KBM-7 (cell line): ENCODE data around the gene PCSK5.
"Not testable (repeated sequence)": the region's sequence is repeated elsewhere in the genome, so short reads cannot be mapped to it uniquely, and the experiment has no call there.

Experiments
- DNase-seq: peaks from one replicate; pipeline ENCODE4 v3.0.0-alpha.2; 2015
- in situ Hi-C: fragments of 300-500 bp; cut with MboI; formaldehyde crosslinking; loops from 2 replicates; pipeline ENCODE4 v1.14.3; 2020; ENCODE audit warnings: low sequenced_read_pairs, low pct_unique_long_range_greater_than_20kb, mixed read lengths

PCSK5 gene

DNA sequence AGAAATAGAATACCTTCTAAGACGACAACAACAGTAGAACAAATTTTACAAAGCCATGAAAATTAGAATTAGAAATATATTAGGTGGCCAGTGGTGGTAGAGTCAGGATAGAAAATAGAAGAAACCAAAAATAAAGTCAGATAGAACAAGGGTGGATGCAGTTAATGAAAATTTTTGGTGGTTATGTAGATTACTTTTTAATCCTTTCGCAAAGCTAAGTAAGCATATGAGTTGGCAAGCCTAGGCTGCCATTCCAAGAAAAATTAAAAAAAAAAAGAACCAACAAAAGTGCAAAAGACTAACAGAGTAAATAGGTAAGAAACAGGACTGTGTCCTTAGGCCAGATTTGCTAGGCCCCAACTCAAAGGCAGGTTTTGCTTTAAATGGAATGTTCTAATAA, 56.8 kb downstream of the PCSK5 start:
- DNase-seq: no peak
- in situ Hi-C loops: no loop called here

DNA sequence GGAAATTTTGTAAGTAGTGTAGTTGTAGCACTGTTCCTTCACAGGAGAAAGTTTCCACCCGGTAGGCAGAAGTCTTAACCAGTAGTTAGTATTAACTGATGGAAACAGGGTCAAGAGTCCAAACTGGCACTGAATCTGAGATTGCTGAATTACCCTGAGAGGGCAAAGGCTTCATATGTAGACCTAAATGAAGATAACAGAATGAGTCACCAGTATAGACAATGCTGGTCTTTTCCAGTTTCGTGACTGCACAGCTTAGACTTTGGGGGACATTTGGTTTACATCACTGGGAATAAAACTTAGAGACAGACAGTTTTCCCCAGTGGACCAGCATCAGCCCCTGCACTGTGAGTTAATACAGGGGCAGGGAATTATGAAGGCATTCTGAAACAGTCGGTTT, 60.5 kb downstream of the PCSK5 start:
- no peak for DNase-seq
- in situ Hi-C loops: no loop called here

DNA sequence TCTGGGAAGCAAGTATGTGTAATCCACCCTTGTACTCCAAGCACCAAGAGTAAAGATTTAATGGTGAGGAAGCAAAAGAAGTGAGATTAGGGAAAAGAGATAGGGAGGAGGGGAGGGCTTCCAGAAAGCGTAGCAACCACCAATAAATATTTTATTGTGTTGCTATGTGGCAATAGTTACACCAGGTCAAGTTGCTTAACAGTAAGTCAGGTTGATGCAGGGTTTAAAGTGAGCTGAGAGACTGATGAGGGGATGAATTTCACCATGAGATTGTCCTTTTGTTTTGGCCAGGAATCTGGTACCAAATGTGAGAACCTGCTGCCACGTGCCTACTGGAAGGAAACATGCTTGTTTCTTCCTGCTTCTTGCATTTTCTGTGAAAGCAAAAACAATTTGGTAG, 62.7 kb downstream of the PCSK5 start:
- in situ Hi-C loops: no loop called here
- no peak for DNase-seq

DNA sequence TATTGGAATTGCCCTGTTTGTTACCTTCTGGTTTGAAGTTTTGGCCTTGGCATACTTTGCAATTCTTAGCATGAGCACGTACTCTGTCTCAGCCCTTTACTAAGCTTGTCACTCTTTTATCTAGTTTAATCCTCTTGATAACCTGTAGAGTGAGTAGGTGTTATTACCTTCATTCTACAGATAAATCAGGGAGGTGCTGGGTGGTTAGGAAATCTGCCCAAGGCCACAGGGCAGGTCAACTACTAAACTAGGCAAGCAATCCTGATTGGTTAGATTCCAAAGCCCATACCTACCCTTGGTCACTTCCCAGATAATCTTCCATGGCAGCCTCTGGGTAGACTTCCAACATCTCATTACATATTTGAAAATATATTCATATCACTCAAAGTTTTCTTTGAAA, 65.7 kb downstream of the PCSK5 start:
- in situ Hi-C loops: no loop called here
- no peak for DNase-seq

DNA sequence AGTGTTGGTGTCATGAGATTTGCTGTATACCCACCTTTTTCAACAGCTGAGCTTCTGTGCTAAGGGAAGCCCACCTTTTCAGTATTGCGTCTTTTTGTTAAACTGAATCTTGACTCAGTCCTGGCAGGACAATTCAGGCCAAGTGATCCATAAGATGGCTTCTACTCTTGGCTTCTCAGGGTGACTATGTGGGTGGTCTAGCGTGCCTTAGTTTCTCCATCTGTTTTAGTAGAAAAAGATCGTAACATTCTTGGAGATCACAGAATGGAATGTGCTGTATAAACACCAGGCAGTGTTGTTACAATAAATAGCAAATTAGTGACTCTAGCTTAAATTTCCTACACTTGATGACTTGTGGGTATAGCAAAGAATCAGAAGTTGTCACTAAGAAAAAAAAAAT, 66.6 kb downstream of the PCSK5 start:
- in situ Hi-C loops: no loop called here
- no peak for DNase-seq

DNA sequence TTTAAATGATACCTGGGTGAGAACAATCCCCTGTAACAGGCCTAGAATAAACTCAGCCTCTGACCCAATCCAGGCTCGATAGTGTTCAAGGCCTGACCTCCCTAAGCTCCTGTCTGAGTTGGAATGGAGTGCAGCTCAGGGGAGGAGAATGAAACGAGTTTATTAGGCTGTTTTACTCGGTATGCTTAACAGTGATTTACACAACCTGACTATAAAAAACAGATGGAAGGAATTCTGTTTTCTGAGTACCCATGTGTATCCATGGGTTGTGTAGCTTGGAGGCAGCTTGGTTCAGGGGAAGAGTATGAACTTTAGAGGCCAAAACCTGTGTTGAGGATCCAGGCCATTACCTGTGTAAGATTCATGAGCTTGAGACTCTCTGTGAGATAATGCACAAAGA, 67.8 kb downstream of the PCSK5 start:
- in situ Hi-C loops: no loop called here
- no peak for DNase-seq

DNA sequence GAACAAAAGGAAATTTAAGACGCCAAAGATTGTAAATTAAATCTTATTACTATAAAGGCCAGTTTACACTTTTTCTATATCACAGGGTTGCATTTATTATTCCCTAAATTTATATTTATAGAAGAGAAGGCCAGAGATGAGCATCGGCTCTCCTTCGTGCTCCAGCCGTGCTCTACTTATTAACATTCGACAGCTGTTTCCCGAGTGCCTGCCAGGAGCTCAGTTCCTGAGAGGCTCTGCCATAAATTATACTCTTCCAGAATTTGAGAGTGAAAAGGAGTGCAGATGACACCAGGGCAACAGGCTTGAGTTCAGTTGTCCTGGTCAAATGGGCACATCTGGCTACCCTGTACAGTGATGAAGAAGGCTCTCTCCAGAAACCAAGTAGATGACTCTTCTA, 70.1 kb downstream of the PCSK5 start:
- in situ Hi-C loops: no loop called here
- DNase-seq: no peak

DNA sequence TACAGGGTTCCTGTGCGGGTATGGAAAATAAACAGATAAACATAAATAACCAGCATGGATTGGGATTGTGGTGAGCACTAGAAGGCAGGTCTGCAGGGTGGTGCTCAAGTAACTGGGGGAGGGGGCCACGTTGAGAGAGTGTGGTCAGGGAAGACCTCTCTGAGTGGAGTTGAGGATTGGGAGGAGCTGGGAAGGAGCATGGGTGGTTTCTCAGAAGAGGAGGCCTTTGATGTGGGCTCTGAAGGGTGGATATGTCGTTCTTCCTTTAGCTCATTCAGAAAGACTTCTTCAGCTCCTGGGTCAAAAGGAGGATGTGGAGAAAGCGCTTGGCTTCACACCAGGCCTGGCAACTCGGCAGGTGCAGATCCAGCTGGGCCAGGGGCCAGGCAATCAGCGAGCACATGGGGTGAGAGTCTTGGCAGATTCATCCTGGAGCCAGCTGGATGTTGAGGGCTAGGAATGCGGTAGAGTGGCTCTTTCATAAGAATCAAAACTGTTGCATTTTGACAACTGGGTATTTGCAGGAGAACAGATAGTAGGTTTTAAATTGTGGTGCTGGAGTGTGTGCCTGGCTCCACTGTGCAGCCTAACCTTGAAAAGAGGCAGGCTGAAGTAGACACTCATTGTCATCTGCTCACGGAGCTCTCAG, 71.7 kb downstream of the PCSK5 start:
- DNase-seq: no peak
- in situ Hi-C loops: no loop called here

DNA sequence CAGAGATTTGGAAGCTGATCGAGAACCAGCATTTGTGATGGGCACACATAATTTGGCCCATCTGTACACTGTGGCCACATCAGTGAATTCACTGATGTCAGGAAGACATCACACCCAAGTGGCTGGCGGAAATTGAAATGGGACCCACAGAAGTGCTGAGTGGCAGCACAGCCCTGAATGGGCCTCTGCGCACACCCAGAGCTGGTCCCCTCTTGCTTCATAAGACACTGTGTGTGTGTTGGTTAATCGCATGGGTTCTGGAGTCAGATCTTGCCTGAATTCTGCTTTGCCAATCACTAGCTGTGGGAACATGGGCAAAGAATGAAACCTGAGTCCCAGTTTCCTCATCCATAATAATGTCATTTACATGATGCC, 72.2 kb downstream of the PCSK5 start:
- in situ Hi-C loops: no loop called here
- no peak for DNase-seq

DNA sequence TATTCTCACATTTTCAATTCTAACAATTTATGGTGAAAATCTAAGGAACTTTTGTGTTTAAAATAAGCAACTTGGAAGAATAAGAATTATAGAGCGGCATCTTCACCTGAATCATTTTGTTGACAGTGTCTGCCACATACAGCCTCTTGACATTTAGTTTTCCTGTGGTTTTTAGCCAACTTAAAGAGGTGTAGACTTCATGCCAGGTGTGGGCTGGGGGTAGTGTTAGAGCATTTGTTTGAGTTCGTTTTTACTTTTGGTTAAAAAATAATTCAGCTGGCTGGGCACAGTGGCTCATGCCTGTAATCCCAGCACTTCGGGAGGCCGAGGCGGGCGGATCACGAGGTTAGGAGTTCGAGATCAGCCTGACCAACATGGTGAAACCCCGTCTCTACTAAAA, 72.8 kb downstream of the PCSK5 start:
- in situ Hi-C loops, DNase-seq: not testable (repeated sequence)

DNA sequence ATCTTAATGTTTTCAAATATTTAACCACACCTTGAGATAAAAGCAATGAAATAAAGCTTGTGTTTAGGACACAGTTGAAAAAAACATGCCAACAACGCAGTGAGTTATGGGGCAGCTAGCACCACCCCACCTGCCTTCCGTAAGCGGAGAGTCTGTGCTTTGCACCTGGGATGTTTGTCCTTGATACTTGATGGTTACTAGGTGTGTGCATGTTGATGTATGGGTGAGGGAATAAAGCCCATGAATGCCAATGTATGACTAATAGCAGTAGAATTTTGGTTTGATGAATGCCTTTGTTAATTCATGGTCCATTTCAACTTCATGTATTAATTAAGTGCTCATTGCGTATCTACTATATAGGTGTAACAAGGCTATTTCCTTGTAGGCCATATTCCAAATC, 74.0 kb downstream of the PCSK5 start:
- in situ Hi-C loops: no loop called here
- DNase-seq: no peak

DNA sequence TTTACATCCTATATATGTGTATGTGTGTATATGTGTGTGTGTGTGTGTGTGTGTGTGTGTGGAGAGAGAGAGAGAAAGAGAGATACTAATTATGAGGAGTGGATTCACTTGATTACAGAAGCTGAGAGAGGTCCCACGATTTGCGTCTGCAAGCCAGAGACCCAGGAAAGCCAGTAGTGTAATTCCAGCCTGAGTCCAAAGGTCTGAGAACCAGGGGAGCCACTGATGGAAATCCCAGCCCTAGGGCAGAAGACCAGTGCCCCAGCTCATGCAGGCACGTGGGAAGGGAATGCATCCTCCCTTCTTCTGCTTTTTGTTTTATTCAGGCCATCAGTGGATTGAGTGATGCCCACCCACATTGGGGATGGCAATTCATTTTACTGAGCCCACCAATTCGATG, 74.8 kb downstream of the PCSK5 start:
- DNase-seq: no peak
- in situ Hi-C loops: no loop called here

DNA sequence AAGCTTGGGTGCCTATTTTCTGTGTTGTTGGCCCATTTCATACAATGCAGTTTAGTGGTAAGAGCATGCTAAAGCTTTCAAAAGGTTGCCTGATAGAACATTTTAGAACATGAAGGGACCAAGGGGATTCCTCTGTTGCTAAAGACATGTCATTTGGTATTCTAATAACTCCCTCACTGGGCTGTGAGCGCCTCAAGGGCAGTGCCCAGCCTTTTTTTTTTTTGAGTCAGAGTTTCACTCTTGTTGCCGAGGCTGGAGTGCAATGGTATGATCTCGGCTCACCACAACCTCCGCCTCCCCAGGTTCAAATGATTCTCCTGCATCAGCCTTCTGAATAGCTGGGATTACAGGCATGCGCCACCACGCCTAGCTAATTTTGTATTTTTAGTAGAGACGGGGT, 77.1 kb downstream of the PCSK5 start:
- in situ Hi-C loops: no loop called here
- no peak for DNase-seq

DNA sequence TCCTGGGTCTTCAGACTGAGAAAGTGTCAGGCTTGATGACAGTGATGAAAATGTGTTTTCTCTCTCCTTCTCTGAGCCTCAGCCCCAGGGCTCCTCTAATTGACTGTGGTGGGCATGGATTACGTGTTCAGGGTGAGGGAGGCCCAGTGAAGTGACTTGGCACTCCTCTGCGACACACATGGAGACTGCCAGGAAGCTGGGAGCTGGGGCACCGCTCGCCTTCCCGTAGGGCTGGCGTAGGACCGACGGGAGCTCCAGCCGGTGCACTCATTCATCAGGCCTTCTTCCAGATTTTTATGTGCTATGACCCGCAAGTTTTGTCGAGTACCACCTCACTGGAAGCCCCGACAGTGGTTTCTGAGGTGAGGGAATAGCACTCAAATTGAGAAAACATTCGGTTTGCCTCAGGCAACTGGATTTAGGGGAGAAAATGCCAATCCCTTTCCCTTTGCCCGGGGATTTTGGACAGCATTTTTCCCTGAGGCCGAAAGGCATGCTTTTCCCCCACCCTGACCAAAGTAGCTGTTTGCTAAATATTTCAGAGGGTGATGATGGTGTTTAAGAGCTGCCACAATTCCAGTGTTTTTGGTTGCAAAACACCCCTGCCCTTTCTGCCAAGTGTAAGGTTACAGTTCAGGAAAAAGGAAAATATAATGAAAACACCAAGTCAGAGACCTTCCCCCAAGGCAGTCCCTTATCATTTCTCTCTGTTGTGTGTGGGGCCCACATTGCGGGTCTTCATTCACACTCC, 83.7 kb downstream of the PCSK5 start:
- no peak for DNase-seq
- in situ Hi-C loops: no loop called here

DNA sequence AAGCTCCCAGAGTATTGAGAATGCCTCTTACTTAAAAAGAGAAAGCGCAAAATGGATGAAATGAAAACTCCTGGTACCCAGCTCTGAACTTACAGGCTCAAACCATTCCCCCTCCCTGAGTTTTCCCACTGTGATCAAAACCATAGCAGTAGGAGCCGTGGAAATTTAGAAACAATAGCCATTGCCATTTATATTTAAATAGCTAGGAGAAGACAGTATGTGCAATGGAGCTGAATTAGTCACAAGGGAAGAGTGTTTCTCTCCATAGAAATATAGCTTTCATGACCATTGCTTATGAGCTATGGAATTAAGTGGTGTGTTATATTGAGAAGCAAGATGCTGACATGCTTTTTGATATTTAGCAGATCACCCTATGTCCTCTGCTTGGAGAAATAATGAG, 84.6 kb downstream of the PCSK5 start:
- in situ Hi-C loops: no loop called here
- no peak for DNase-seq

DNA sequence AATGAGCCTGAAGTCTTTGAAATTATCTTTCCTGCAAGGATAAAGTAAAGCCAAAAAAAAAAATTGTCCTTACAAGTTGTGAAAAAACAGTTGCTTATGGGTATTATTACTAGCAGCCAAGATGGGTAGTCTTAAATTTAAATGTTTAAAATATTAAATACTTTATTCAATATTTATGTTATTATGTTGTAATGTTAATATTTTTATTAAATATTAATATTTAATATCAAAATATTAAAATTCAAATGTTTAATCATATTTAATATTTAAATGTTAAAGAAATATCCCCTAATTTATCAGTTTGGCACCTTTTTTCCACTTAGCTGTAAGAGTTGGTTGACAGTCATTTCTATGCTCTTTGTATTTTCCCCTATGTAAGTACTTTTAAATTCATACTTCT, 86.1 kb downstream of the PCSK5 start:
- in situ Hi-C loops: no loop called here
- no peak for DNase-seq

DNA sequence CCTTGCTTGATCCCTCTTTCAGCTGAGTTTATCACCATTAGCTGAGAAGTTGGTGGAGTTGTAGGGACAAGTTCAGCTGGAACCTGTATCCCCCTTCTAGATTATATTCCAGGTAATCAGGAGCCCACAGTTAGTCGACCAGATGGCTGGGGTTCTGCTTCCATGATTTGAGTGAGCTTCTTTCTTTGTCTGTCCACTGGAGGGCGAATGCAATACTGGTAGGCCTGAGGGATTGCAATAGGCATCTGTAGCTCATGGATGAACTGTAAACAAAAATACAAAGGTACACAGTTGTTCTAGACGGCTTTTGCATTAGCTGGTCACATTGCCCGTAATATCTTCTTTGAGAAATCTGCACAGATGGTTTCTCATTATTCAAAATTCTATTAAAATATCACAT, 88.9 kb downstream of the PCSK5 start:
- in situ Hi-C loops: no loop called here
- DNase-seq: peak; percentile 1

DNA sequence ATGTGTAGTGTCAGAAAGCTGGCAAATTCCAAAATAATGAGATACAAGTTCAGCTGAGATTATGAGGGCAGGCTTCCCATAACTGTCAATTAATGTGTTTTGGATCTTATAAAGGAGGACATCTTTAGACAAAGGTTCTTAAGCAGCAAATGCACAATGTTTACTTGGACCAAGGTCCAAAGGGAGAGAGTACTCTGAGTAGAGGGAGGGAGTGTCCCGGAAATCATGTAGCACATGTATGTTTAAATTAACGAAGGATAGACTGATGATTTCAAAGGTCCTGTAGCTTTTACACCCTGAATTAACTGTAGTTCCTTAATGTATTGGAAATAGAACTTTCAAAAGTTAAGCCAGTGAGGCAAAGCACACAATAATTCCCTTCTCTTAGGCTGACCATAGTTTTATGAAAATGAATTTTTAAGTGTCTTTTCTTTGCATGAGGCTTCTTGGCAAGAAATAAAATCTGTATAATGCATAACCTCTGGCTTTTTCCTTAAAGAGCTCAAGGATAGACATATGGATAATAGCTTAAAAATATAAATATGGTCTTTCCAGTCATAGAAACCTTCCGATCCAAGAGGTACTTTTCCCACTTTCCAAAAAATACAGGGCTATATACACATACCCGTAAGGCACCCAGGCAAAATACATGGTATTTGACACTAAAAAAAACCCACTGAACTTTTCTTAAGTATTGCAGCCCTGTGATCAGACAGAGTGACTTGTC, 93.0 kb downstream of the PCSK5 start:
- DNase-seq: no peak
- in situ Hi-C loops: no loop called here

DNA sequence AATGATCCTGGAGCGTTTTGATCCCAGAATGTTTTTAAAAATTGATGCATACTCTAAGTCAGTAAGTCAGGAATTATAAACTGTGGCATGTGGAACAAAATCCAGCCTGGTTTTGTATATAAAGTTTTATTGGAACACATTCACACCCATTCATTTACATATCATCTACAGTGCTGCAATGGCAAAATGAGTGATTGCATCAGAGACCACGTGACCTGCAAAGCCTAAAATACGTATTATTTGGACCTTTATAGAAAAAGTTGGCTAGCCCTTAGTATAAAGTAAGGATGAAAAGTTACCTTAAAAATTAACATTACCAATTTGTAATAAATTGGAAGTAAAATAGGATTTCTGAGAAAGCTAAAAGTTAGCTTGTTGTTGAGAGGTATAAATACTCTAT, 95.0 kb downstream of the PCSK5 start:
- in situ Hi-C loops: no loop called here
- no peak for DNase-seq

DNA sequence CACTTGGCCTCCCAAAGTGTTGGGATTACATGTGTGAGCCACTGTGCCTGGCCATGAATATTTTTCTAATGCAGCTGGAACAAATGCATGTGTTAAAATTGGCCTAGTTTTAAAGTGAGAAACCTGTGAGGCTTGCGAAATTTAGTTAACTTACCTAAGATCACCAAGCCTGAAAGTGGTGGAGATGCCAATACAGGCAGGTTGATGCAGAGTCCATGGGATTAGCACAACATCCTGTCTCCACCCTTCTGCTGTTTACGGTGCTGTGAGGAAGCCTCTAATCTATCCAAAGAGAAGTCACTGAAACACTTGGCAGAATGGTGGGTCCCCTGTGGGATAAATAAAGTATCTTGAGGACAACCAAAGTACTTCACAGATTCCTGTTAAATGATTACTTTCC, 98.2 kb downstream of the PCSK5 start:
- no peak for DNase-seq
- in situ Hi-C loops: no loop called here

DNA sequence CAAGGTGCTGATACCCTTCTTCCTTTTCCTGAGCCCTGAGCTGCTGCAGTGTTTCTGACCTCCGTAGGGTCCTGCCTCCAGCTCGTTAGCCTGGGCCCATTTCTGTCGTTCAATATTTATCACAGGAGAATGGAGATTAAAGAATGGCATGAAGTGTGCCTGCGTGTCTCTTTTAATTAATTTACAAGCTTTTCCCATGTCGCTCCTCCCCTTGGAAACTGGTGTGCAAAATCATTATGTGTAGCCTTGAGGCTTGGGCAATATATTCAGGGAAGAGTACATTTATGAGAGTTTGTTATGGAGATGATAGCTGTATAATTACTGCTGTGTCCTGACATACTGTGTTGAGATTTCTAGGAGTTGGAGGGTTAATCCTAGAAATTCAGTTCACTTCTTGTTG, 99.7 kb downstream of the PCSK5 start:
- no peak for DNase-seq
- in situ Hi-C loops: no loop called here
